ENCODE measurements around the gene PGAP3. TPM values are rescaled to one million over a fixed set of nuclear protein-coding genes. Genes with fewer than 3 reads are reported as not detected.
"Not testable (repeated sequence)": the region's sequence is repeated elsewhere in the genome, so short reads cannot be mapped to it uniquely, and the experiment has no call there.

Gene PGAP3
- total RNA-seq, 1 donor from 2014 or later = 13.6 TPM

DNA sequence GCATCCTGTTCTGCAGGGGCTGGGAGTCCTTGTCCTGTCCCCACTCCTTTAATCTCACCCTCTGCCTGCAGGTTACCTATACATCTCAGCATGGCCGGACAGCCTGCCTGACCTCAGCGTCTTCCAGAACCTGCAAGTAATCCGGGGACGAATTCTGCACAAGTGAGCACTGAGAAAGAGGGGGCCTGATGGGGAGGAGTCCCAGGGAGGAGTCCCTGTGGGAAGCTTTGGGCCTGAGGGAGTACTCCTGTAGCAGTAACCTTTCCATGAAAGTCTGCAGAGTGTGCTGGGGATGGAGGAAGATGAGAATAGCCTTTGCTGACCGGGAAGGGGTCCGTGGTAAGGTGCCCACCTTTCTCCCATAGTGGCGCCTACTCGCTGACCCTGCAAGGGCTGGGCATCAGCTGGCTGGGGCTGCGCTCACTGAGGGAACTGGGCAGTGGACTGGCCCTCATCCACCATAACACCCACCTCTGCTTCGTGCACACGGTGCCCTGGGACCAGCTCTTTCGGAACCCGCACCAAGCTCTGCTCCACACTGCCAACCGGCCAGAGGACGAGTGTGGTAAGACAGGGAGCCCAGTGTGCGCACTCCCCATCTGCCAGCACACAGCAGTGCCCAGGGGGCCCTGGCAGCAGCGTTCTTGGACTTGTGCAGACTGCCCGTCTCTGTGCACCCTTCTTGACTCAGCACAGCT, 27.7 kb upstream of the PGAP3 start:
- no peak for DNase-seq (ENCODE audit: low spot score)

GRCh38 chr17:39714234-39714633, 26.4 kb upstream of the PGAP3 start:
- no peak for DNase-seq (ENCODE audit: low spot score)

- no peak for DNase-seq (ENCODE audit: low spot score)
These were observed 24.0 kb upstream of the PGAP3 start for GRCh38 chr17:39711851-39712250.

DNA sequence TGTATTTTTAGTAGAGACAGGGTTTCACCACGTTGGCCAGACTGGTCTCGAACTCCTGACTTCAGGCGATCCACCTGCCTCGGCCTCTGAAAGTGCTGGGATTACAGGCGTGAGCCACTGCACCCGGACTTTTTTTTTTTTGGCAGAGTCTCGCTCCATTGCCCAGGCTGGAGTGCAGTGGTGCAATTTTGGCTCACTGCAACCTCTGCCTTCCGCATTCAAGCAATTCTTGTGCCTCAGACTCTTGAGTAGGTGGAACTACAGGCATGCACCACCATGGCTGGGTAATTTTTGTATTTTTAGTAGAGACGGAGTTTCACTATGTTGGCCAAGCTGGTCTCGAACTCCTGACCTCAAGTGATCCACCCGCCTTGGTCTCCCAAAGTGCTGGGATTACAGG, 23.2 kb upstream of the PGAP3 start:
- not testable (repeated sequence) for DNase-seq (ENCODE audit: low spot score)

GRCh38 chr17:39709998-39710964, 22.4 kb upstream of the PGAP3 start:
- no peak for DNase-seq (ENCODE audit: low spot score)

GRCh38 chr17:39709319-39709997, 21.6 kb upstream of the PGAP3 start:
- no peak for DNase-seq (ENCODE audit: low spot score)

GRCh38 chr17:39706921-39707337, 19.1 kb upstream of the PGAP3 start:
- no peak for DNase-seq (ENCODE audit: low spot score)

GRCh38 chr17:39706383-39706782, 18.5 kb upstream of the PGAP3 start:
- no peak for DNase-seq (ENCODE audit: low spot score)

GRCh38 chr17:39705786-39706348, 18.0 kb upstream of the PGAP3 start:
- no peak for DNase-seq (ENCODE audit: low spot score)

GRCh38 chr17:39704821-39705551, 17.1 kb upstream of the PGAP3 start:
- DNase-seq (ENCODE audit: low spot score) = no peak

- no peak for DNase-seq (ENCODE audit: low spot score)
These were observed 16.1 kb upstream of the PGAP3 start for GRCh38 chr17:39703913-39704312.

DNA sequence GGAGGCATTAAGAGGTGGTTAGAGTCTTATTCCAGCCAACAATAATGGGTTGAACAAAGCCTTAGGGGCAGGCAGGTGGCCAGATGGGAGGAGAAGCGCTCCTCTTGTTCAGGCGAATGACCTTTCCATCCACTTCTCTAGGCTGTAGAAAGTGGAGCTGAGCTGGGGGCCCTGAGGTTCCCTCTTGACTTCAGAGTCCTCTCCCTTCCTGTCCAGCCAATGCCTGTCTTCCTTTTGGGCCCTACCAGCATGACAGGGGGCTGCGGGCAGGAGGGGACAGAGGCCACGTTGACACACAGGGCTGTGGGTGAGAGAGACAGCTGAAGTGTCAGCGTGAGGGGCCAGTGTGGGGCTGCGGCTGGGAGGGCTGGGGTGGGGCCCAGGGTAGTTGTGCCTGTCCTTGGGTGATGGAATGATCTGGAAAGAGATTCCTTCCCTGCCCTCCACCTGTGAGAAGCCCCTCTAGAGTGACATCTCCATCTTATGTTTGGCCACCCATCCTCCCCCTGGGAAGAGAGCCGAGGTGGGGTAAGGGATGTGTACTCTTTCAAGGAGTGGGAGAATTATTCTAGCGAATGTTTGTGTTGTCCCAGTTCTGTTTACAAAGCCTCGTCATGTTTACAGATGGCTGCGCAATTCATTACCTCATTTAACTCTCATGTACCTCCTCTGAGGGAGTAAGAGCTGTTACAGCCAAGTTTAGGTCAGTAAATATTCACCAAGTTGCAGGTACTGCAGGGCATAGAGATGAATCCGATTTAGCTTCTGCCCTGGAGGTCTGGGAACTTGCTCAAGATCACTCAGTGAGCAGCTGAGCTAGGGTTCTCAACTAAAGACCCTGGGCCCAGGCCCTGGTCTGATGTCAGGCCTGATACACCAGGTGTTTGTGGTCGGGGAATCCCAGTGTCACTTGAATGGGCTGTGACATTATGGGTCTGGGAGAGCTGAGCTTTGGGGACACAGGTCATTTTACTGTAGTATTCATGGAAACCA, 15.3 kb upstream of the PGAP3 start:
- no peak for DNase-seq (ENCODE audit: low spot score)

GRCh38 chr17:39701784-39702422, 14.0 kb upstream of the PGAP3 start:
- no peak for DNase-seq (ENCODE audit: low spot score)

GRCh38 chr17:39701012-39701783, 13.3 kb upstream of the PGAP3 start:
- no peak for DNase-seq (ENCODE audit: low spot score)

- DNase-seq (ENCODE audit: low spot score) = no peak
These were observed 12.5 kb upstream of the PGAP3 start for GRCh38 chr17:39700148-39700987.

DNA sequence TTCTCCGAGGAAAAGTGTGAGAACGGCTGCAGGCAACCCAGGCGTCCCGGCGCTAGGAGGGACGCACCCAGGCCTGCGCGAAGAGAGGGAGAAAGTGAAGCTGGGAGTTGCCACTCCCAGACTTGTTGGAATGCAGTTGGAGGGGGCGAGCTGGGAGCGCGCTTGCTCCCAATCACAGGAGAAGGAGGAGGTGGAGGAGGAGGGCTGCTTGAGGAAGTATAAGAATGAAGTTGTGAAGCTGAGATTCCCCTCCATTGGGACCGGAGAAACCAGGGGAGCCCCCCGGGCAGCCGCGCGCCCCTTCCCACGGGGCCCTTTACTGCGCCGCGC, 11.9 kb upstream of the PGAP3 start, which contains the start of gene ERBB2:
ERBB2 (plus strand) TSS at position 247 of the 330 bp plus-strand sequence. CDS start 175 bp downstream, outside the sequence.
- no peak for DNase-seq (ENCODE audit: low spot score)

DNA sequence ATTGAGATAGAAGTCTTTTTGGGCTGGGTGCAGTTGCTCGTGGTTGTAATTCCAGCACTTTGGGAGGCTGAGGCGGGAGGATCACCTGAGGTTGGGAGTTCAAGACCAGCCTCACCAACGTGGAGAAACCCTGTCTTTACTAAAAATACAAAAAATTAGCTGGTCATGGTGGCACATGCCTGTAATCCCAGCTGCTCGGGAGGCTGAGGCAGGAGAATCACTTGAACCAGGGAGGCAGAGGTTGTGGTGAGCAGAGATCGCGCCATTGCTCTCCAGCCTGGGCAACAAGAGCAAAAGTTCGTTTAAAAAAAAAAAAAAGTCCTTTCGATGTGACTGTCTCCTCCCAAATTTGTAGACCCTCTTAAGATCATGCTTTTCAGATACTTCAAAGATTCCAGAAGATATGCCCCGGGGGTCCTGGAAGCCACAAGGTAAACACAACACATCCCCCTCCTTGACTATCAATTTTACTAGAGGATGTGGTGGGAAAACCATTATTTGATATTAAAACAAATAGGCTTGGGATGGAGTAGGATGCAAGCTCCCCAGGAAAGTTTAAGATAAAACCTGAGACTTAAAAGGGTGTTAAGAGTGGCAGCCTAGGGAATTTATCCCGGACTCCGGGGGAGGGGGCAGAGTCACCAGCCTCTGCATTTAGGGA, 11.4 kb upstream of the PGAP3 start:
- DNase-seq (ENCODE audit: low spot score) = not testable (repeated sequence)

All from mesenteric fat pad (tissue), 1 donor.